Neural progenitor cell (in vitro differentiated cells): Measurements from ENCODE around the gene SLC44A5. TPM values are rescaled to one million over a fixed set of nuclear protein-coding genes. Genes with fewer than 3 reads are reported as not detected.

Experiments used
- DNase-seq: peaks from one replicate; pipeline ENCODE4 v3.0.0-alpha.2; 2016; ENCODE audit warnings: low spot score
- H2AFZ ChIP-seq: fragments of 200-600 bp; sonication (generic); replicated peaks from 2 replicates; pipeline ENCODE4 v1.6.1; 2016; ENCODE audit warnings: antibody characterized with exemption
- H3F3A ChIP-seq: fragments of 200-600 bp; sonication (generic); 2 replicates; pipeline ENCODE4 v1.6.1; 2016; ENCODE audit warnings: antibody characterized with exemption, low read depth
- H3K27ac ChIP-seq: fragments of 200-600 bp; sonication (generic); 2 replicates; pipeline ENCODE4 v1.5.1; 2016; ENCODE audit warnings: mild to moderate bottlenecking
- H3K27me3 ChIP-seq: fragments of 200-600 bp; sonication (generic); 2 replicates; pipeline ENCODE4 v1.6.1; 2016; ENCODE audit warnings: mild to moderate bottlenecking, moderate library complexity
- H3K36me3 ChIP-seq: fragments of 200-600 bp; sonication (generic); 2 replicates; pipeline ENCODE4 v1.5.1; 2016
- H3K4me1 ChIP-seq: fragments of 200-600 bp; sonication (generic); 2 replicates; pipeline ENCODE4 v1.6.1; 2016; ENCODE audit warnings: mixed run types
- H3K4me2 ChIP-seq: fragments of 200-600 bp; sonication (generic); 2 replicates; pipeline ENCODE4 v1.6.1; 2016
- H3K4me3 ChIP-seq: fragments of 200-600 bp; sonication (generic); 2 replicates; pipeline ENCODE4 v1.5.1; 2016
- H3K79me2 ChIP-seq: fragments of 200-600 bp; sonication (generic); 2 replicates; pipeline ENCODE4 v1.6.1; 2016; ENCODE audit warnings: low read depth
- H3K9ac ChIP-seq: fragments of 200-600 bp; sonication (generic); 2 replicates; pipeline ENCODE4 v1.6.1; 2016
- H3K9me3 ChIP-seq: fragments of 200-600 bp; sonication (generic); 2 replicates; pipeline ENCODE4 v1.5.1; 2016; ENCODE audit warnings: low read depth
- H4K20me1 ChIP-seq: fragments of 200-600 bp; sonication (generic); 2 replicates; pipeline ENCODE4 v1.6.1; 2016; ENCODE audit warnings: low read depth
- H3K27ac Mint-ChIP-seq: 3 replicates; pipeline ENCODE4 v1.8.0; 2021; ENCODE audit warnings: mixed read lengths
- H3K27me3 Mint-ChIP-seq: 2 replicates; pipeline ENCODE4 v1.8.0; 2022; ENCODE audit warnings: low read depth, mild to moderate bottlenecking, inconsistent platforms, moderate library complexity, mixed read lengths; ENCODE audit not compliant: insufficient read depth
- H3K36me3 Mint-ChIP-seq: 3 replicates; pipeline ENCODE4 v1.8.0; 2021; ENCODE audit warnings: mixed read lengths
- H3K4me1 Mint-ChIP-seq: 3 replicates; pipeline ENCODE4 v1.8.0; 2021; ENCODE audit warnings: mixed read lengths
- H3K4me3 Mint-ChIP-seq: 3 replicates; pipeline ENCODE4 v1.8.0; 2021; ENCODE audit warnings: mild to moderate bottlenecking, moderate library complexity, mixed read lengths
- H3K9me3 Mint-ChIP-seq: 3 replicates; pipeline ENCODE4 v1.8.0; 2020; ENCODE audit warnings: mixed read lengths
- CTCF ChIP-seq: fragments of 200-600 bp; sonication (generic); IDR thresholded peaks from 2 replicates; pipeline ENCODE4 v1.5.1; 2017; ENCODE audit warnings: antibody characterized with exemption, mild to moderate bottlenecking
- EZH2 ChIP-seq: fragments of 200-600 bp; sonication (generic); IDR thresholded peaks from 2 replicates; pipeline ENCODE4 v1.6.1; 2017; ENCODE audit warnings: antibody characterized with exemption, mild to moderate bottlenecking, moderate library complexity
- EZH2phosphoT487 ChIP-seq: fragments of 200-600 bp; sonication (generic); IDR thresholded peaks from 2 replicates; pipeline ENCODE4 v1.6.1; 2017; ENCODE audit warnings: antibody characterized with exemption
- total RNA-seq: library from RNA; depleted of rRNA; stranded (reverse); fragments of >200 nt; gene quantifications from 2 replicates; pipeline ENCODE4 v1.2.3, GENCODE V29; 2015; ENCODE audit warnings: low replicate concordance

Gene SLC44A5
- total RNA-seq, 1 donor from 2014 or later: 25.3 TPM

- no peak overlapping the region for H3K9ac ChIP-seq
- no peaks in the 10 kb centered on the region for H3K27me3 ChIP-seq
- Mint-ChIP-seq H3K9me3 (peaks cover 6% of the 10 kb centered on the region), H3K4me3 (no peak overlapping the region), H3K27me3 (peaks cover 2% of the 10 kb centered on the region), H3K27ac (no peak overlapping the region), H3K36me3 (no peaks in the 10 kb centered on the region), H3K4me1 (peaks cover 3% of the 10 kb centered on the region)
- H3K4me1 ChIP-seq: no peaks in the 10 kb centered on the region
- H3K4me2 ChIP-seq: no peak overlapping the region
- H4K20me1 ChIP-seq: no peaks in the 10 kb centered on the region
- DNase-seq: no peak
- no peak overlapping the region for H2AFZ ChIP-seq
- H3K4me3 ChIP-seq: no peak overlapping the region
- no peaks in the 10 kb centered on the region for H3K36me3 ChIP-seq
- no peak overlapping the region for H3K27ac ChIP-seq
- TF ChIP-seq EZH2phosphoT487 (no peak), CTCF (no peak), EZH2 (no peak)
- no peaks in the 10 kb centered on the region for H3F3A ChIP-seq
- no peaks in the 10 kb centered on the region for H3K9me3 ChIP-seq
- no peaks in the 10 kb centered on the region for H3K79me2 ChIP-seq
Observed at GRCh38 chr1:75174031-75174760, 436.7 kb downstream of the SLC44A5 start.

- H3K36me3 Mint-ChIP-seq: no peaks in the 10 kb centered on the region
- peaks cover 5% of the 10 kb centered on the region for H3K27me3 Mint-ChIP-seq
- no peak for TF ChIP-seq EZH2phosphoT487
- no peak for TF ChIP-seq EZH2
- no peak for TF ChIP-seq CTCF
- Histone ChIP-seq H3K4me1 (no peaks in the 10 kb centered on the region), H3K9ac (no peak overlapping the region), H3K79me2 (no peaks in the 10 kb centered on the region), H3K27me3 (no peaks in the 10 kb centered on the region), H3K9me3 (no peaks in the 10 kb centered on the region), H3K4me2 (no peak overlapping the region), H3K4me3 (no peak overlapping the region), H3K27ac (no peak overlapping the region), H3K36me3 (no peaks in the 10 kb centered on the region), H4K20me1 (no peaks in the 10 kb centered on the region), H3F3A (no peaks in the 10 kb centered on the region), H2AFZ (no peak overlapping the region)
- no peak overlapping the region for H3K27ac Mint-ChIP-seq
- peaks cover 3% of the 10 kb centered on the region for H3K9me3 Mint-ChIP-seq
- no peak for DNase-seq
- peaks cover 3% of the 10 kb centered on the region for H3K4me1 Mint-ChIP-seq
- H3K4me3 Mint-ChIP-seq: no peak overlapping the region
Observed at GRCh38 chr1:75172556-75172955, 438.4 kb downstream of the SLC44A5 start.

GRCh38 chr1:75171876-75172275 is 439.0 kb downstream of the SLC44A5 start:
- peaks cover 5% of the 10 kb centered on the region for H3K27me3 Mint-ChIP-seq
- no peak overlapping the region for H3K4me2 ChIP-seq
- no peaks in the 10 kb centered on the region for H3K79me2 ChIP-seq
- no peak for DNase-seq
- no peak overlapping the region for H3K27ac ChIP-seq
- H2AFZ ChIP-seq: no peak overlapping the region
- no peaks in the 10 kb centered on the region for H3K4me1 ChIP-seq
- H3K4me3 Mint-ChIP-seq: no peak overlapping the region
- no peaks in the 10 kb centered on the region for H4K20me1 ChIP-seq
- H3K4me3 ChIP-seq: no peak overlapping the region
- H3K4me1 Mint-ChIP-seq: peaks cover 3% of the 10 kb centered on the region
- H3K36me3 ChIP-seq: no peaks in the 10 kb centered on the region
- no peak overlapping the region for H3K27ac Mint-ChIP-seq
- no peak overlapping the region for H3K9ac ChIP-seq
- no peaks in the 10 kb centered on the region for H3K27me3 ChIP-seq
- no peaks in the 10 kb centered on the region for H3K36me3 Mint-ChIP-seq
- H3F3A ChIP-seq: no peaks in the 10 kb centered on the region
- peaks cover 3% of the 10 kb centered on the region for H3K9me3 Mint-ChIP-seq
- TF ChIP-seq EZH2 (no peak), CTCF (no peak), EZH2phosphoT487 (no peak)
- no peaks in the 10 kb centered on the region for H3K9me3 ChIP-seq
